Raji (cell line): Measurements from ENCODE around the gene INTS1.

Experiments
- POLR2A ChIP-seq: IDR thresholded peaks from 2 replicates; pipeline ENCODE4 v1.6.1; 2011; ENCODE audit warnings: low read depth, low read length, control low read depth; ENCODE audit not compliant: insufficient read depth

Gene INTS1

DNA sequence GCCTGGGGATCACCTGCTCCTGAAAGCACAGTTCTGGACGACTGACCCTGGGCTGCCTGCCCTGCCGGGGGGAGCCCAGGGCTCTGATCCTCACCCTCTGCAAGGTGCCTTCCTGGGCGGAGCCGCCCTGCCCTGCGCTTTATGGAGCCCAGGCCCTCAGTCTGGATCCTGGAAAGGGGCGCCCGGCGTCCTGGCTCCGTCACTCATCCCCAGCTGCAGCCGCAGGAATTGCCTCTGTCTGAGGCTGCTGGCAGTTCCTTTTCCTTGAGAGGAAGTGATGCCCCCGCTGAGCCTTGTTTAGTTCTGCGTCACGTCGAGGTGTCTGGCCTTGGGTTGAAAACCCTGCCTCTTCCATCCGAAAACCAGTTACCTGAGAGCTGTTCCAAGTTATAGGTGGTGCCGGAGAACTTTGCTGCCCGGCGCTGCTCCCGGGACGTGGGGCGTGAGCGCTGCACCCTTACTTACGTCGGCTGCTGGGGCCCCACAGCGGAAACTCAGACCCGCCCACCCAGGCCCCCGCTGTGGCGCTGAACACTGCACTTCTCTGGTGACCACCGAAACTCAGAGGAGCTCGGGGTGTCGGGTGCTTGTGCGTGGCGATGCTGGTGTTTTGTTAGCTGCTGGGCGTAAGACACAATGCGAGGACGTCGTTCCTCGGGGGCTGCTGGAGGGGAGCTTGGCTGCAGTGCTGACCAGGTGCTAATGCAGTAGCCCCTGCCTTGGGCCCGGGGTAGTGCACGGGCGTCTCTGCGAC, 31.7 kb upstream of the INTS1 start:
- TF ChIP-seq POLR2A = no peak

DNA sequence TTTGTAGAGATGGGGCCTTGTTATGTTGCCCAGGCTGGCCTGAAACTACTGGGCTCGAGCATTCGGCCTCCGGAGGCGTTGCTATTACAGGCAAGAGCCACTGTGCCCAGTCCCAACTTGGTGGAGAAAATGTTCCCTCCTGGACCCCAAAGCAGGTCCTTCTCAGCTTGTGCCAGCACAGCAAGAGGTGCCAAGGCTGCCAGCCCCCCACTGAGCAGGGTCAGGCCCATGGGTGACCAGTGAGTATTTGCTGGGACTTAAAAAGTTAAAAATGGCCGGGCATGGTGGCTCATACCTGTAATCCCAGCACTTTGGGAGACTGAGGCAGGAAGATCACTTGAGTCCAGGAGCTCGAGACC, 30.9 kb upstream of the INTS1 start:
- no peak for TF ChIP-seq POLR2A

DNA sequence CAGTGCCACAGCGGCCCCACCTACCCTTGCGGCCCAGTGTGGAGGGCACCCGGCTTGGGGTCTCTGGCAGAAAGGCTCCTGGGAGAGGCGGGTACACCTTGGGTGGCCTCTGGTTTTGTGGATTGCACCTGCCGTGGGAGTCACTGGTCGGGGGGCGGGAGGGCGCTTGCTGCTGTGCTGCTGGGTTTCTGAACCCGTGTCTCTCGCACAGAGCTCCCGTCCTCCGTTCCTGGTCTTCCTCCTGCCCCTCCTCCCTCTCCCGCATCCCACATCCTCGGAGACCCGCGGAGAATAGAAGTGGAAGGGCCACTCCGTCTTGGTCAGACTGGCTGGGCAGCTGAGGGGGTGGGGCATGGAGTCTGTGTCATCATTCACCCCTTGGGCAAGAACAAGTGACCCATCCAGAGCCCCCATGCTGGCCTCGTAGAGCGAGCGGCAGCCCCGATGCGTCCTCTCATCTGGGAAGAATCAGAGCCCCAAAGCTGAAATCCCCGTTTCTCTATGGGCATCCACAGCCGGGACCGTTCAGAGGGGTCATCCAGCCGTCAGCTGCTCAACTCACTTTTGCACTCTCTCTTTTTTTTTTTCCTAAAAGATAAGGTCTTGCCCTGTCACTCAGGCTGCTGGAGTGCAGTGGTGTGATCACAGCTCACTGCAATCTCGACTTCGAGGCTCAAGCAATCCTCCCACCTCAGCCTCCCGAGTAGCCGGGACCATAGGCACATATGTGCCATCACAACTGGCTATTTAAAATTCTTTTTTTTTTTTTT, 30.3 kb upstream of the INTS1 start:
- no peak for TF ChIP-seq POLR2A

GRCh38 chr7:1533547-1534329, 29.5 kb upstream of the INTS1 start:
- TF ChIP-seq POLR2A = no peak

DNA sequence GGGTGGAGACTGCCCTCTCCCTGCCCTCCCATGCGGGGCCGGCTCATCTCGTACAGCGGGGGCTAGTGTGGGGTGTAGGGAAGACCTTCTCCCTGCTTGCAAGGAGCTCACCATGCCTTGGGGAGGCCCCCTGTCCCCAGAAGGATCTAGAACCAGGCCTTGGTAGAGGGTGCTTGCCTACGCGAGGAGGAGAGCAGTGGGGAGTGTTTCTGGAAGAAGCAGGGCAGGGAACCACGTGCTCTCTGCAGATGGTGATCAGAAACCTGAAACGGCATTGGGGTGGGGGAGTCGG, 29.0 kb upstream of the INTS1 start:
- TF ChIP-seq POLR2A = no peak

GRCh38 chr7:1532456-1533254, 28.5 kb upstream of the INTS1 start:
- TF ChIP-seq POLR2A = no peak

- no peak for TF ChIP-seq POLR2A
Observed at GRCh38 chr7:1531979-1532455, 27.8 kb upstream of the INTS1 start.

DNA sequence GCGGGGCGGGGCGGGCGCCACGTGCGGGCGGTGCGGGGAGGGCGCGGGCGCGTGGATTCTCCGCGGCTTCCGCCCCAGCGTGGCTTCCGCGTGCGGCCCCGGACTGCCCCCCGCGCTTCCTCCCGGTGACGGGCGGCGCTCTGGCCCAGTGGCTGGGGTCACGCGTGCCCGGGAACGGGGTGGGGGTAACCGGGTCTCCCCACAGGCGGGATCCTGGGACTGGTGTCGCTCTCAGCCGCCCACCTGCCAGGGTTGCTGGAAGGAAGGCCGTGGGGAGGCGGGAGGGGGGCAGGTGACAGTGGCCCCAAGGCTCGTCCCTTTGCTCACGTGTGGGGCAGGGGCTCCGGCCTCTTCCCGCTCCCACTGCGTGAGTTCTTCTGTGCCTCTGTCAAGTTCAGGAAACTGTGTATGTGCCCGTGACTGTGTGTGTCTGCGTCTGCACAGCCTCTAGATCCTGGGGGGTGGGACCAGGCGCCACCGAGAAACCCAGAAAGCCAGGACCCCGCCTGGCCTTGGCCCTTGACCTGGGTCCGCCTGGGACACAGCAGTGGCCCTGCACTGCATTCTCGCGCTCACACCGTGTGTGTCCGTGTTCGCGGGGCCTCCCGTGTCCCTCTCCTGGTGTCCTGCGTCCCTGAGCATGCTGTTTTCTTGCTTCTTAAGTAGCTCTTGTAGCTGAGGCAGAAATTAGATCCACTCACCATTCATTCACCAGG, 27.2 kb upstream of the INTS1 start:
- TF ChIP-seq POLR2A = no peak

DNA sequence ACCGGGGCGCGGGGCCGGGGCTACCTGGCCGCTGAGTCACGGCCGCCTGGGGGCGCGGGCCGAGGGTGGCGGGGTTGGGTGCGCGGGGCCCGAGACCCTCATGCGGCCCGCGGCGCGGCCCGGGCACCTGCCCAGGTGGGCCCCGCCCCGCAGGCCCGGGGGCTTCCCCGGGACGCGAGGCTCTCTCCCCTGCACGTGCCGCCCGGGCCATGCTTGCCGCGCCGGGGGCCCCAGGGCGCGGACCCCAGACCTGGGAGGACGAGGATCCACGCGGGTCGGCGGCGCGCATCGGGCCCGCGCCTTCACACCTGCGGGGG, 26.7 kb upstream of the INTS1 start:
- TF ChIP-seq POLR2A = no peak

- no peak for TF ChIP-seq POLR2A
Observed at GRCh38 chr7:1529383-1530116, 25.4 kb upstream of the INTS1 start.

- no peak for TF ChIP-seq POLR2A
Observed at GRCh38 chr7:1526271-1526754, 22.1 kb upstream of the INTS1 start.

DNA sequence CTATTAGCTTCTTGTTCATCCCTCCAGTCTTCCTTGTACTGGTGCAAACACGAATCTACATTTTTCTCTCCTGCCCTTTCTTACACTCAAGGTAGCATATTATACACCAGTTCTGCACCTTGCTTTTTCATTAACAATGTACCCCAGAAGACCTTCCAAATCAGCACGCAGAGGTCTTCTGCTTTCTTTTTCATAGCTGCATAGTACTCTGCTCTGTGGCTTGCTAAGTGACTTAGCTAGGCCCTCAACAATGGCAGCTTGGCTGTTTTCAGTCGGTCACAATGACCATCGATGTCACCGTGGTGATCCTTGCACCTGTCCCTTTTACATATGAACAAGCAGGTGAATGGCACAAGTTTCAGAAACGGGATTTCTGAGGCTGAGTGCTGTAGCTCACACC, 21.2 kb upstream of the INTS1 start:
- no peak for TF ChIP-seq POLR2A

GRCh38 chr7:1523844-1524243, 19.7 kb upstream of the INTS1 start:
- no peak for TF ChIP-seq POLR2A

GRCh38 chr7:1523208-1523607, 19.0 kb upstream of the INTS1 start:
- no peak for TF ChIP-seq POLR2A
